UCSD-AML1 (cell line): ENCODE results near the gene CCR2.

Source experiments
- DNase-seq: peaks from one replicate; lab custom pipeline; 2025; ENCODE audit not compliant: unreplicated experiment; lab: John Stamatoyannopoulos, UW

Gene CCR2

DNA sequence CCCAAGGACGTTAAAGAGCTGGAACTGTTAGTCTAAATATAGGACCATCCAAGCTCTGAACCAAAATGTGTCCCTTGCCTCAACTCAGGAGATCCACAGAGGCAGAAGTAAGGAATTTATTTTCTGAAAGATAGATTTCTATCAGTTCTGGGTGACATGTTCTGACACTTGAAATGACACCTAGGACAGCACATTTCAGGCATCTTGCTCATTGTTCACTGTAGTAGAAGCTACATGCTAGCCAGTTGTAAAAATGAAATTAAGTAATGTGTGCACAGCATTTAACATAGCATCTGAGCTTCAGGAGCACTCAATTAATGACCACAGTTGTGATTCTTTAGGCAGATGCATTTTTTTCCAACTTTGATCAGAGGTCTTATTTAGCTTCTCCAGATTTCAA is 567 bp downstream of the CCR2 start:
- no peak for DNase-seq

DNA sequence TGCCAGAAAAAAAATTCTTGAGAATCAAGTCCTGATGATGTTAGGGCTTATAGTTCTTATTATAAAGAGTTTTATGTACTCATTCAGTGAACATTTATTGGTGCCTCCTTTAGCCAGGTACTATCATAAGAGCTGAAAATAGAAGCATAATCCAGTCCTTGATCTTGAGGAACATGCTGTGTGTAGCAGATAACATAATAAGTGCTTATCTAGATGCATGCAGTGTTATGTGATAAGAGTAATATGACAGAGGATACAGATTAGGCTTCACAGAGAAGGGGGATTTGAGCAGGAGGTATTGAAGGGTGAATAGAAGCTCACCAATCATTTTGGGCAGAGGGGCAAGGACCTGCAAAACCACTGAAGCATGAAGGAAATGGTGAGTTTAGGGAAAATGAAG is 1.1 kb downstream of the CCR2 start:
- no peak for DNase-seq

DNA sequence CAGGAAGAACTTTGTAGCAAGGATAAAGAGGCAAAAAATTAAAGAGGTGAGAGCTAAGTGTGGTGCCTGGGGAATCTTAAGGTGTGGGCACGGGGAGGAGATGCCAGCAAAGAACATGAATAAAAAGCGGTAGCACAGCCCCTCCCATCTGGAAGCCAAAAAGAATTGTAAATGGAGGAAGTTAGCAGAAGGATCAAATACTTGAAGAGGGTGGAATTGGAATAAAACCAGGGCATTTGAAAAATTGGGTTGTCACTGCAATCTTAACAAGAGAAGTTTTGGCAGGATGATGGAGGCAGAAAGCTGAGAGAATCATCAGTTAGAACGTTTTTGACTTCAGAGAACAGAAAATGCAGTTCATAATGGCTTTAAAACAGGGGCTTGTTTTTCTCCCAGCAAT is 2.4 kb downstream of the CCR2 start:
- no peak for DNase-seq

DNA sequence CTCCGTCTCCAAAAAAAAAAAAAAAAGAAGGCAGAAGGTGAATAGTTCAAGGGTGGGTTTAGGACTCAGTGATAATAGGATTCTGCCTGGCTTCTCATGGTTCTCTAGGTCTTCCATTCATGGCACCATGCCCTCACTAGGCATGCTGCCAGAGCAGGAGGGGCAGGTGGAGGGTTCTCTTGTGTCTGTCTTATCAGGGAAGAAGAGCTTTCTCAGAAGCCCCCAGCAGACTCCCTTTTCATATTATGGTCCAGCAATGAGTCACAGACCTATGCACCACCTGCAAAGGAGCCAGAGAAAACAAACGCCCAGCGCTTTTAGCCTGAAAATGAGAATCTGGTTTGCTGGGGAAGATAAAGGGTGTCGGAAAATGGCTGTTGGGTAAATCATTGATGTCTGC is 3.0 kb downstream of the CCR2 start:
- no peak for DNase-seq

DNA sequence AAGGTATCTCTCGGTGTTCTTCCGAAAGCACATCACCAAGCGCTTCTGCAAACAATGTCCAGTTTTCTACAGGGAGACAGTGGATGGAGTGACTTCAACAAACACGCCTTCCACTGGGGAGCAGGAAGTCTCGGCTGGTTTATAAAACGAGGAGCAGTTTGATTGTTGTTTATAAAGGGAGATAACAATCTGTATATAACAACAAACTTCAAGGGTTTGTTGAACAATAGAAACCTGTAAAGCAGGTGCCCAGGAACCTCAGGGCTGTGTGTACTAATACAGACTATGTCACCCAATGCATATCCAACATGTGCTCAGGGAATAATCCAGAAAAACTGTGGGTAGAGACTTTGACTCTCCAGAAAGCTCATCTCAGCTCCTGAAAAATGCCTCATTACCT is 4.6 kb downstream of the CCR2 start:
- DNase-seq: no peak

DNA sequence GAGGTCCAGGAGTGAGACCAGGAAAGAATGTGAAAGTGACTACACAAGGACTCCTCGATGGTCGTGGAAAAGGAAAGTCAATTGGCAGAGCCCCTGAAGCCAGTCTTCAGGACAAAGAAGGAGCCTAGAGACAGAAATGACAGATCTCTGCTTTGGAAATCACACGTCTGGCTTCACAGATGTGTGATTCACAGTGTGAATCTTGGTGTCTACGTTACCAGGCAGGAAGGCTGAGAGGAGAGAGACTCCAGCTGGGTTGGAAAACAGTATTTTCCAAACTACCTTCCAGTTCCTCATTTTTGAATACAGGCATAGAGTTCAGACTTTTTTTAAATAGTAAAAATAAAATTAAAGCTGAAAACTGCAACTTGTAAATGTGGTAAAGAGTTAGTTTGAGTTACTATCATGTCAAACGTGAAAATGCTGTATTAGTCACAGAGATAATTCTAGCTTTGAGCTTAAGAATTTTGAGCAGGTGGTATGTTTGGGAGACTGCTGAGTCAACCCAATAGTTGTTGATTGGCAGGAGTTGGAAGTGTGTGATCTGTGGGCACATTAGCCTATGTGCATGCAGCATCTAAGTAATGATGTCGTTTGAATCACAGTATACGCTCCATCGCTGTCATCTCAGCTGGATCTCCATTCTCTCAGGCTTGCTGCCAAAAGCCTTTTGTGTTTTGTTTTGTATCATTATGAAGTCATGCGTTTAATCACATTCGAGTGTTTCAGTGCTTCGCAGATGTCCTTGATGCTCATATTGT is 6.0 kb downstream of the CCR2 start:
- DNase-seq: no peak

DNA sequence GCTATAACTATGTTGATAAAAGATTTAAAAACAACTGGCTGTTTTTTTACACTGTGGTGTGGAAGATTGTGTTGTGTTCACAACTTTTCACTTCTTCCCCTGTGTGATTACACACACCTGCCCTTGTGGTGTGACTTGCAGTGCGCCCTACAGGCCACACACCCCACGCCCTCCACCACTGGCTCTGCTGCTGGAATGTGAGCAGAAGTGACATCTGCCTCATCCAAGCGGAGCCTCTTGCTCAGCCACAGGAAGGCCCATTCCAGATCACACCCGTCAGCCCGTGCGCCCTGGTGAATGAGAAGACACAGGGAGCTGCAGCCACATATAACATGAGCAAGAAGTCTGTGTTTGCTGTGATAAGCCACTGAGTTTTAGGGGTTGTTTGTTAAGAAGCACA is 7.0 kb downstream of the CCR2 start:
- DNase-seq: no peak

DNA sequence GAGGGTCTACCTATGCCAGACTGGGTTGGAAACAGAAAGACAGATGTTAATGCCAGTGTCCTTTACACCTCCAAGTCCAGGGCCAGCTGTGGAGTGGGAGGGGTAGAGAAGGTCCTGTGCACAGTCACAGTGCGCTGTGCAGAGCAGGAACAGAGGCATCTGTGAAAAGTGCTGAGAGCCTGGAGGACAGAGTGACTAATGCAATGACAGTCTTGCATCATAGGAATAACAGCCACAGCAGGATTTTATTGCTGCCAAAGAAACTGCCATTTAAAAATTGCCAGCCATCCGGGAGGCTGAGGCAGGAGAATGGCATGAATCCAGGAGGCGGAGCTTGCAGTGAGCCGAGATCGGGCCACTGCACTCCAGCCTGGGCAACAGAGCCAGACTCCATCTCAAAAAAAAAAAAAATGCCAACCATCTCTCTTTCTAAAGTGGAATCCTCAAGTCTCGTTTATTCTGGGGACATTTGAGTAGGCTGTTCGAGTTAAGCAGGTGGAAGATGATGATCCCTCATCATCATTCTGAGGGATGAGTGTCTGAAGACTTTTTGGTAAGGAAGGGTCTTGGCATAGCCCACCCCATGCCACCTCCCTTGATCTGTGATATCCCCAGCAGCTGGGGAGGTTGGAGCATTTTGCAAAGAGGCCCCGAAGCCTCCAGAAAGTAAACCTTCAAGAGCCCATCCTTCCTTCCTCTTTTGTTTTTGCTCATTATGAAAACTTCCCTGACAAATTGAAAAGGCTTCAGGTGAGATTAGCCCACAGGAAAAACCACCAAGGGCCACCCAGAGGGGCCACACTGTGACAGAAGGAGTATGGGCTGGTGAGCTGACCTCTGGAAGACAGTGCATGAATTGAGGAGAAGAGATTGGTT is 7.7 kb downstream of the CCR2 start:
- DNase-seq: no peak

DNA sequence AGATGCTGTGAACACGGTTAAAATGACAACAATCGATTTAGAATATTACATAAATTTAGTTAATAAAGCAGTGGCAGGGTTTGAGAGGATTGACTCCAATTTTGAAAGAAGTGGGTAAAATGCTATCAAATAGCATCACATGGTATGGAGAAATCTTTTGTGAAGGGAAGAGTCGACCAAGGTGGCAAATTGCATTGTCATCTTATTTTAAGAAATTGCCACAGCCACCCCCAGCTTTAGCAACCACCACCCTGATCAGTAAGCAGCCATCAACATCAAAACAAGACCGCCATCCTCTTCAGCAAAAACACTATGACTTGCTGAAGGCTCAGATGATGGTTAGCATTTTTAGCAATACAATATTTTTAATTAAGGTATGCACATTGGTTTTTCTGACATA is 11.1 kb downstream of the CCR2 start:
- DNase-seq: no peak

DNA sequence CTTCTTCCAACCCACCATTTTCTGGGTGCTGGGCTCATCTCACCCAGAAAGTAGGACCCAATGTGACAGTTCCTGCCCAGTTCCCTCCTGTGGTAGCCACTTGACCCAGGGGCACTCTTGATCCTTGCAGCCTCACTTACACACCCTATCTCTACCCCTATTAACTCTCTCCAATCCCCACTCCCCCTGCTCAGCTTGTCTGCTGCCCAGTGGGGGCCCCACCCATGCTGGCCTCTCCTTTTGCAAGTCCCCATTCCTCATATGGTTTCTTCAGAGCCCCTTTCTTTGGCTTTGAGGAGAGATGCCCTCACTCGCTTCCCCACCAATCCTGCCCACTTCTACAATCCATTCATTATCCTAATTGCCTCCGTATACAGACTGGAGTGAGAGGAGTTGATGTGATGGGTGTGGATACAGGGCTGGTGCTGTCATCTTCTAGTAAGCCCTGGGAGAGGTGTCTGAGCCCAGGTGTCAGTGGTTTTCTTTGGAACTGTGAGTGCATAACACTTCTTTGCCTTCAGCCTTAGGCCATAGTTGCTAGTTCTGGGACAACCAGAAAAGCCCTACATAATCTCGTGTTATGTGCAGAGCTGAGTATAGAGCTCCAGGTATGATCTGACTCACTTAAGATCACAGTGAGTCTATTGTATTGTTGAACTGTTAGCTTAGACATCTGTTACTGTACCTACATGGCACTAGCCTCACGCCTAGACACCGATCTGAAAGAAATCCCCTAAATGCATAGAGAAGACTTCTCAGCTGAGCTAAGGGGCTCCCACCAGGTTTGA is 12.0 kb downstream of the CCR2 start:
- DNase-seq: no peak

DNA sequence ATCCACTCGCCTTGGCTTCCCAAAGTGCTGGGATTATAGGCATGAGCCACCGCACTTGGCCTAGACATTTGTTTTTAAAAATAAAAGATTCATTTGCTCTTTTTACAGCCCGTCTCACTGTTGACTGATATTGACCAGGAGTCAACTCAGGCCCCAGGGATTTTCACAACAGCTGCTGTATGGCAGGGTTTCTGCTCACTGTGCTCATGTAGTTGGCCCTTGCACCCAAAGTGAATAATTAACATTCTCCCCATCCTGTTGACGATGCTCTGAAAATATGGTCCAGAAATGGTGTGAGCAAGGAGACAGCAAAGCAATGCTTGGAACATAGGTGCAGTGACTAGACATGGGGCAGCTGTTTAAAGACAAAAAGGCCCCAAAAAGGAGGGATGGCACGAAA is 13.9 kb downstream of the CCR2 start:
- no peak for DNase-seq

DNA sequence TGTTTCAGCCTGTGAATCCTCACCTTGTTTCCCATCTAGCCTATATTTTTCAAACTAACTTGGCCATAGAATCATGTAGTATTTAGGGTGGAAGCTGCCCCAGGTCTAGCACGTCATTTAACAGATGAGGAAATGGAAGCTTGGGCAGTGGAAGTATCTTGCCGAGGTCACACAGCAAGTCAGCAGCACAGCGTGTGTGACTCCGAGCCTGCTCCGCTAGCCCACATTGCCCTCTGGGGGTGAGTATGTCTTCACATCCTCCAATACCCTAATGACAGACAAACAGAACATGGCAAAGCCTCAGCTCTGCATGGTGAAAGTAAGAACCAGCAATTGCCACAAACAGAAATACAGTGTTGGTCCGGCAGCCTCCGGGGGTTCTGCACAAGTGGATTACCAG is 14.7 kb downstream of the CCR2 start:
- DNase-seq: peak; percentile 82

DNA sequence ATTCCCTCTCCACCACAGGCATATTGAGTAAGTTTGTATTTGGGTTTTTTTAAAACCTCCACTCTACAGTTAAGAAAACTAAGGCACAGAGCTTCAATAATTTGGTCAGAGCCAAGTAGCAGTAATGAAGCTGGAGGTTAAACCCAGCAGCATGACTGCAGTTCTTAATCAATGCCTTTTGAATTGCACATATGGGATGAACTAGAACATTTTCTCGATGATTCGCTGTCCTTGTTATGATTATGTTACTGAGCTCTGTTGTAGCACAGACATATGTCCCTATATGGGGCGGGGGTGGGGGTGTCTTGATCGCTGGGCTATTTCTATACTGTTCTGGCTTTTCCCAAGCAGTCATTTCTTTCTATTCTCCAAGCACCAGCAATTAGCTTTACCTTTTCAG is 15.2 kb downstream of the CCR2 start:
- no peak for DNase-seq

DNA sequence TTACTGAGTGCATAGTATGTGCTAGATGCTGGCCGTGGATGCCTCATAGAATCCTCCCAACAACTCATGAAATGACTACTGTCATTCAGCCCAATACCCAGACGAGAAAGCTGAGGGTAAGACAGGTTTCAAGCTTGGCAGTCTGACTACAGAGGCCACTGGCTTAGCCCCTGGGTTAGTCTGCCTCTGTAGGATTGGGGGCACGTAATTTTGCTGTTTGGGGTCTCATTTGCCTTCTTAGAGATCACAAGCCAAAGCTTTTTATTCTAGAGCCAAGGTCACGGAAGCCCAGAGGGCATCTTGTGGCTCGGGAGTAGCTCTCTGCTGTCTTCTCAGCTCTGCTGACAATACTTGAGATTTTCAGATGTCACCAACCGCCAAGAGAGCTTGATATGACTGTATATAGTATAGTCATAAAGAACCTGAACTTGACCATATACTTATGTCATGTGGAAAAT is 15.8 kb downstream of the CCR2 start:
- DNase-seq: no peak

DNA sequence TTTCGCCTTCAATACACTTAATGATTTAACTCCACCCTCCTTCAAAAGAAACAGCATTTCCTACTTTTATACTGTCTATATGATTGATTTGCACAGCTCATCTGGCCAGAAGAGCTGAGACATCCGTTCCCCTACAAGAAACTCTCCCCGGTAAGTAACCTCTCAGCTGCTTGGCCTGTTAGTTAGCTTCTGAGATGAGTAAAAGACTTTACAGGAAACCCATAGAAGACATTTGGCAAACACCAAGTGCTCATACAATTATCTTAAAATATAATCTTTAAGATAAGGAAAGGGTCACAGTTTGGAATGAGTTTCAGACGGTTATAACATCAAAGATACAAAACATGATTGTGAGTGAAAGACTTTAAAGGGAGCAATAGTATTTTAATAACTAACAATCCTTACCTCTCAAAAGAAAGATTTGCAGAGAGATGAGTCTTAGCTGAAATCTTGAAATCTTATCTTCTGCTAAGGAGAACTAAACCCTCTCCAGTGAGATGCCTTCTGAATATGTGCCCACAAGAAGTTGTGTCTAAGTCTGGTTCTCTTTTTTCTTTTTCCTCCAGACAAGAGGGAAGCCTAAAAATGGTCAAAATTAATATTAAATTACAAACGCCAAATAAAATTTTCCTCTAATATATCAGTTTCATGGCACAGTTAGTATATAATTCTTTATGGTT is 17.1 kb downstream of the CCR2 start, which contains the start of gene CCR5:
Gene CCR5 (plus strand): TSS at position 108 of the 680 bp plus-strand sequence. CDS start 1,957 bp downstream, outside the sequence.
- DNase-seq: no peak

DNA sequence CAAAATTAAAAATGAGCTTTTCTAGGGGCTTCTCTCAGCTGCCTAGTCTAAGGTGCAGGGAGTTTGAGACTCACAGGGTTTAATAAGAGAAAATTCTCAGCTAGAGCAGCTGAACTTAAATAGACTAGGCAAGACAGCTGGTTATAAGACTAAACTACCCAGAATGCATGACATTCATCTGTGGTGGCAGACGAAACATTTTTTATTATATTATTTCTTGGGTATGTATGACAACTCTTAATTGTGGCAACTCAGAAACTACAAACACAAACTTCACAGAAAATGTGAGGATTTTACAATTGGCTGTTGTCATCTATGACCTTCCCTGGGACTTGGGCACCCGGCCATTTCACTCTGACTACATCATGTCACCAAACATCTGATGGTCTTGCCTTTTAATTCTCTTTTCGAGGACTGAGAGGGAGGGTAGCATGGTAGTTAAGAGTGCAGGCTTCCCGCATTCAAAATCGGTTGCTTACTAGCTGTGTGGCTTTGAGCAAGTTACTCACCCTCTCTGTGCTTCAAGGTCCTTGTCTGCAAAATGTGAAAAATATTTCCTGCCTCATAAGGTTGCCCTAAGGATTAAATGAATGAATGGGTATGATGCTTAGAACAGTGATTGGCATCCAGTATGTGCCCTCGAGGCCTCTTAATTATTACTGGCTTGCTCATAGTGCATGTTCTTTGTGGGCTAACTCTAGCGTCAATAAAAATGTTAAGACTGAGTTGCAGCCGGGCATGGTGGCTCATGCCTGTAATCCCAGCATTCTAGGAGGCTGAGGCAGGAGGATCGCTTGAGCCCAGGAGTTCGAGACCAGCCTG is 17.8 kb downstream of the CCR2 start:
- DNase-seq: no peak

DNA sequence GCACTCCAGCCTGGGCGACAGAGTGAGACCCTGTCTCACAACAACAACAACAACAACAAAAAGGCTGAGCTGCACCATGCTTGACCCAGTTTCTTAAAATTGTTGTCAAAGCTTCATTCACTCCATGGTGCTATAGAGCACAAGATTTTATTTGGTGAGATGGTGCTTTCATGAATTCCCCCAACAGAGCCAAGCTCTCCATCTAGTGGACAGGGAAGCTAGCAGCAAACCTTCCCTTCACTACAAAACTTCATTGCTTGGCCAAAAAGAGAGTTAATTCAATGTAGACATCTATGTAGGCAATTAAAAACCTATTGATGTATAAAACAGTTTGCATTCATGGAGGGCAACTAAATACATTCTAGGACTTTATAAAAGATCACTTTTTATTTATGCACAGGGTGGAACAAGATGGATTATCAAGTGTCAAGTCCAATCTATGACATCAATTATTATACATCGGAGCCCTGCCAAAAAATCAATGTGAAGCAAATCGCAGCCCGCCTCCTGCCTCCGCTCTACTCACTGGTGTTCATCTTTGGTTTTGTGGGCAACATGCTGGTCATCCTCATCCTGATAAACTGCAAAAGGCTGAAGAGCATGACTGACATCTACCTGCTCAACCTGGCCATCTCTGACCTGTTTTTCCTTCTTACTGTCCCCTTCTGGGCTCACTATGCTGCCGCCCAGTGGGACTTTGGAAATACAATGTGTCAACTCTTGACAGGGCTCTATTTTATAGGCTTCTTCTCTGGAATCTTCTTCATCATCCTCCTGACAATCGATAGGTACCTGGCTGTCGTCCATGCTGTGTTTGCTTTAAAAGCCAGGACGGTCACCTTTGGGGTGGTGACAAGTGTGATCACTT is 18.8 kb downstream of the CCR2 start:
- DNase-seq: no peak

DNA sequence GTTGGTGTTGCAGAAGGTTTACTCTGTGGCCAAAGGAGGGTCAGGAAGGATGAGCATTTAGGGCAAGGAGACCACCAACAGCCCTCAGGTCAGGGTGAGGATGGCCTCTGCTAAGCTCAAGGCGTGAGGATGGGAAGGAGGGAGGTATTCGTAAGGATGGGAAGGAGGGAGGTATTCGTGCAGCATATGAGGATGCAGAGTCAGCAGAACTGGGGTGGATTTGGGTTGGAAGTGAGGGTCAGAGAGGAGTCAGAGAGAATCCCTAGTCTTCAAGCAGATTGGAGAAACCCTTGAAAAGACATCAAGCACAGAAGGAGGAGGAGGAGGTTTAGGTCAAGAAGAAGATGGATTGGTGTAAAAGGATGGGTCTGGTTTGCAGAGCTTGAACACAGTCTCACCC is 20.8 kb downstream of the CCR2 start:
- DNase-seq: no peak

DNA sequence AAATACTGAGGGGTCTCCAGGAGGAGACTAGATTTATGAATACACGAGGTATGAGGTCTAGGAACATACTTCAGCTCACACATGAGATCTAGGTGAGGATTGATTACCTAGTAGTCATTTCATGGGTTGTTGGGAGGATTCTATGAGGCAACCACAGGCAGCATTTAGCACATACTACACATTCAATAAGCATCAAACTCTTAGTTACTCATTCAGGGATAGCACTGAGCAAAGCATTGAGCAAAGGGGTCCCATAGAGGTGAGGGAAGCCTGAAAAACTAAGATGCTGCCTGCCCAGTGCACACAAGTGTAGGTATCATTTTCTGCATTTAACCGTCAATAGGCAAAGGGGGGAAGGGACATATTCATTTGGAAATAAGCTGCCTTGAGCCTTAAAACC is 21.3 kb downstream of the CCR2 start:
- no peak for DNase-seq
